ENCODE measurements around the gene MRPL40. TPM values are rescaled to one million over a fixed set of nuclear protein-coding genes. Genes with fewer than 3 reads are reported as not detected.

Gene MRPL40
- total and polyA plus RNA-seq, 10 of the 15 experiments (the other 5 are each of a cell fraction or from before 2014, with no cell fraction given): 41.2 to 207 (median 69.1) TPM

GRCh38 chr22:19431649-19432132 lies 654 bp upstream of the MRPL40 start, which contains the start of gene HIRA (continued):
- no peak for TF ChIP-seq CREB1 (IDR thresholded peaks at IDR 0.05; ENCODE audit: low read depth)
- TF ChIP-seq ZSCAN29 (IDR thresholded peaks at IDR 0.05): peak; percentile 81; the same call in 1 of the 2 replicates
- TF ChIP-seq RUNX3 (IDR thresholded peaks at IDR 0.05; ENCODE audit: low read length): no peak
- TF ChIP-seq TCF7 (IDR thresholded peaks at IDR 0.05; ENCODE audit: borderline replicate concordance): no peak
- TF ChIP-seq ATF3 (IDR thresholded peaks at IDR 0.05; ENCODE audit: borderline replicate concordance, extremely low read depth, low read depth, low read length): no peak
- no peak for TF ChIP-seq SPI1 (IDR thresholded peaks at IDR 0.05; ENCODE audit: borderline replicate concordance, insufficient read depth, low read depth, low read length)
- TF ChIP-seq SKIL (IDR thresholded peaks at IDR 0.05; ENCODE audit: low read depth, poor library complexity, severe bottlenecking): no peak
- TF ChIP-seq, protein P1, sequence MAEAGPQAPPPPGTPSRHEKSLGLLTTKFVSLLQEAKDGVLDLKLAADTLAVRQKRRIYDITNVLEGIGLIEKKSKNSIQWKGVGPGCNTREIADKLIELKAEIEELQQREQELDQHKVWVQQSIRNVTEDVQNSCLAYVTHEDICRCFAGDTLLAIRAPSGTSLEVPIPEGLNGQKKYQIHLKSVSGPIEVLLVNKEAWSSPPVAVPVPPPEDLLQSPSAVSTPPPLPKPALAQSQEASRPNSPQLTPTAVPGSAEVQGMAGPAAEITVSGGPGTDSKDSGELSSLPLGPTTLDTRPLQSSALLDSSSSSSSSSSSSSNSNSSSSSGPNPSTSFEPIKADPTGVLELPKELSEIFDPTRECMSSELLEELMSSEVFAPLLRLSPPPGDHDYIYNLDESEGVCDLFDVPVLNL (IDR thresholded peaks at IDR 0.05; ENCODE audit: low read depth, low read length): no peak
- TF ChIP-seq JUNB (IDR thresholded peaks at IDR 0.05): no peak
- no peak for TF ChIP-seq TARDBP (IDR thresholded peaks at IDR 0.05; ENCODE audit: borderline replicate concordance)
- TF ChIP-seq NRF1 (conservative IDR thresholded peaks at IDR 0.05; ENCODE audit: low read depth, low read length): peak; percentile 17; the same call in 1 of the 2 replicates
- peak; percentile 80 for TF ChIP-seq HCFC1 (IDR thresholded peaks at IDR 0.05; ENCODE audit: low read length)
- TF ChIP-seq PBX3 (IDR thresholded peaks at IDR 0.05; ENCODE audit: insufficient replicate concordance, low read depth, low read length): no peak
- TF ChIP-seq, protein P2, sequence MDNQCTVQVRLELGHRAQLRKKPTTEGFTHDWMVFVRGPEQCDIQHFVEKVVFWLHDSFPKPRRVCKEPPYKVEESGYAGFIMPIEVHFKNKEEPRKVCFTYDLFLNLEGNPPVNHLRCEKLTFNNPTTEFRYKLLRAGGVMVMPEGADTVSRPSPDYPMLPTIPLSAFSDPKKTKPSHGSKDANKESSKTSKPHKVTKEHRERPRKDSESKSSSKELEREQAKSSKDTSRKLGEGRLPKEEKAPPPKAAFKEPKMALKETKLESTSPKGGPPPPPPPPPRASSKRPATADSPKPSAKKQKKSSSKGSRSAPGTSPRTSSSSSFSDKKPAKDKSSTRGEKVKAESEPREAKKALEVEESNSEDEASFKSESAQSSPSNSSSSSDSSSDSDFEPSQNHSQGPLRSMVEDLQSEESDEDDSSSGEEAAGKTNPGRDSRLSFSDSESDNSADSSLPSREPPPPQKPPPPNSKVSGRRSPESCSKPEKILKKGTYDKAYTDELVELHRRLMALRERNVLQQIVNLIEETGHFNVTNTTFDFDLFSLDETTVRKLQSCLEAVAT (IDR thresholded peaks at IDR 0.05): no peak
- TF ChIP-seq, protein P3, sequence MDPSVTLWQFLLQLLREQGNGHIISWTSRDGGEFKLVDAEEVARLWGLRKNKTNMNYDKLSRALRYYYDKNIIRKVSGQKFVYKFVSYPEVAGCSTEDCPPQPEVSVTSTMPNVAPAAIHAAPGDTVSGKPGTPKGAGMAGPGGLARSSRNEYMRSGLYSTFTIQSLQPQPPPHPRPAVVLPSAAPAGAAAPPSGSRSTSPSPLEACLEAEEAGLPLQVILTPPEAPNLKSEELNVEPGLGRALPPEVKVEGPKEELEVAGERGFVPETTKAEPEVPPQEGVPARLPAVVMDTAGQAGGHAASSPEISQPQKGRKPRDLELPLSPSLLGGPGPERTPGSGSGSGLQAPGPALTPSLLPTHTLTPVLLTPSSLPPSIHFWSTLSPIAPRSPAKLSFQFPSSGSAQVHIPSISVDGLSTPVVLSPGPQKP (IDR thresholded peaks at IDR 0.05; ENCODE audit: low read depth, low read length): peak; percentile 77
- no peak for TF ChIP-seq E4F1 (IDR thresholded peaks at IDR 0.05; ENCODE audit: borderline replicate concordance, partially characterized antibody)
- TF ChIP-seq ZBED1 (IDR thresholded peaks at IDR 0.05; ENCODE audit: borderline replicate concordance): no peak
- TF ChIP-seq GABPA (IDR thresholded peaks at IDR 0.05; ENCODE audit: low read depth): peak; percentile 88
- no peak for TF ChIP-seq CHD1 (IDR thresholded peaks at IDR 0.05; ENCODE audit: low read depth, low read length)
- TF ChIP-seq, protein P4, sequence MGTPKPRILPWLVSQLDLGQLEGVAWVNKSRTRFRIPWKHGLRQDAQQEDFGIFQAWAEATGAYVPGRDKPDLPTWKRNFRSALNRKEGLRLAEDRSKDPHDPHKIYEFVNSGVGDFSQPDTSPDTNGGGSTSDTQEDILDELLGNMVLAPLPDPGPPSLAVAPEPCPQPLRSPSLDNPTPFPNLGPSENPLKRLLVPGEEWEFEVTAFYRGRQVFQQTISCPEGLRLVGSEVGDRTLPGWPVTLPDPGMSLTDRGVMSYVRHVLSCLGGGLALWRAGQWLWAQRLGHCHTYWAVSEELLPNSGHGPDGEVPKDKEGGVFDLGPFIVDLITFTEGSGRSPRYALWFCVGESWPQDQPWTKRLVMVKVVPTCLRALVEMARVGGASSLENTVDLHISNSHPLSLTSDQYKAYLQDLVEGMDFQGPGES (IDR thresholded peaks at IDR 0.05): no peak
